NCI-H2081 treated with DMSO at 0.1 percent for 48 hours (cell line): ENCODE data around the gene SMCO4.
"Not testable (repeated sequence)": the region's sequence is repeated elsewhere in the genome, so short reads cannot be mapped to it uniquely, and the experiment has no call there.

Experiments used
- DNase-seq: peaks from one replicate; lab custom pipeline; 2025; lab: John Stamatoyannopoulos, UW

SMCO4 gene, protein sequence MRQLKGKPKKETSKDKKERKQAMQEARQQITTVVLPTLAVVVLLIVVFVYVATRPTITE

DNA sequence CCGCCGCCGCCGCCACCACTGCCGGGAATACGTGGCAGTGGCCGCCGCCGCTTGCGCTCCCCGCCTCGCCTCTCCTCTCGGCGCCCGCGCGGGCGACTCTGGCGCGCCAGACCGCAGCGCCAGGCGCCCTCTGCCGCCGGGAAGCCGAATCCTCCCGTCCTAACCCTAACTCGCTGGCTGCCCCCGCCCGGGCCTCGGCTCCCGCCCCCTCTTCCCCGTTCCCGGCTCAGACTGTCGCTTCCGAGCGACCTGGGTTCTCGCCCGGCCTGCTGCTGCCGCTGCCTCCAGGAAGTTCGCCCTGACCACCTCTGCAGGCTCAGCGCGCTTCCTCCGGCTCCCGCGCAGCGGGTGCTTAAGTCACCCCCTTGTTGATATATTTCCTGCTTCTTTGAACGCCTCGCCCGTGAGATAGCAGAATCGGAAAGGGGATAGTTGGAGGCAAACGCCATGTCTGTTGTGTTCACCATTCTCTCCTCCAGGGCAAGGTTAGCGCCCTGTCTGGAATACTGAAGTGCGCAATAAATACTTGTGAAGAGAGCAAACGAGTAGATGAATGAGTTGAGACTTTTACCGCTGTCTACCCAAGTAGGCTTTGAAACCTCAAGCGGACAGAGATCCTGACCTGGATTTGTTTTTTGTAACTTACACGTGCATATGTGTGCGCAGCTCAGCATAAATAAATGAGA, at the start of gene SMCO4:
TSS of gene SMCO4 (minus strand) at position 100 of the 686 bp plus-strand sequence. CDS start 64,202 bp downstream, outside the sequence.
- DNase-seq = peak; percentile 24

DNA sequence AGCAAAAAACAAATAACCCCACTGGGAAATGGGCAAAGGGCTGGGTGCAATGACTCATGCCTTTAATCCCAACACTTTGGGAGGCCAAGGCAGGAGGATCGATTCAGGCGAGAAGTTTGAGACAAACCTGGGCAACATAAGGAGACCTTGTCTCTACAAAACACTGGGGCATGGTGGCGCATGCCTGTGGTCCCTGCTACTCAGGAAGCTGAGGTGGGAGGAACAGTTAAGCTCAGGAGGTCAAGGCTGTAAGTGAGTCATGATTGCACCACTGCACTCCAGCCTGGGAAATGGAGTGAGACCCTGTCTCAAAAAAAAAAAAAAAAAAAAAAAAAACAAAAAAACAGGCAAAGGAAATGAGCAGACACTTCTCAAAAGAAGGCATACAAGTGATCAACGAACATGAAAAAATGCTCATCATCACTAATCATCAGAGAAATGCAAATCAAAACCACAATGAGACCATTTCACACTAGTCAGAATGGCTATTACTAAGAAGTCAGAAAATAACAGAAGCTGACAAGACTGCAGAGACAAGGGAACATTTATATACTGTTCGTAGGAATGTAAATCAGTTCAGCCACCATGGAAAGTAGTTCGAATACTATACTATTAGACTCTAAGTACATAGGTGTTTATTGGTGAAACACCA, 48.2 kb upstream of the SMCO4 start:
- no peak for DNase-seq

DNA sequence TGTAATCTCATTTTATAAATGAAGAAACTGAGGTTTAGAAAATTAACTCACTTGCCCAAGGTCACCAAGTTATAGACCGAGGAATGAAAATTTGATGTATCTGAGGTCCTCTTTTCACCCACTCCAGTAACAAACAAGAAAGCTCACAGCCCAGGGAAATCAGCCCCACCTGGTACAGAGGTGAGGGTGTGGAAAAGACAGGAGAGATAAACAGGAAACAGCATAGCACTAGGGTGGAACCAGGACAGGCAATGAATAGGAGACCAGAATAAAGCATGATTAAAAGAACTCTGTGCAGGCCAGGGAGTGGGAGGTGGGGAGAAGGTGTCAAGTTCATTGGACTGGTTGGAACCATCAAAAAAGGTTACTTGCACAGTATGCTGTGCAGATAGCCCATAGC, 46.2 kb upstream of the SMCO4 start:
- no peak for DNase-seq

DNA sequence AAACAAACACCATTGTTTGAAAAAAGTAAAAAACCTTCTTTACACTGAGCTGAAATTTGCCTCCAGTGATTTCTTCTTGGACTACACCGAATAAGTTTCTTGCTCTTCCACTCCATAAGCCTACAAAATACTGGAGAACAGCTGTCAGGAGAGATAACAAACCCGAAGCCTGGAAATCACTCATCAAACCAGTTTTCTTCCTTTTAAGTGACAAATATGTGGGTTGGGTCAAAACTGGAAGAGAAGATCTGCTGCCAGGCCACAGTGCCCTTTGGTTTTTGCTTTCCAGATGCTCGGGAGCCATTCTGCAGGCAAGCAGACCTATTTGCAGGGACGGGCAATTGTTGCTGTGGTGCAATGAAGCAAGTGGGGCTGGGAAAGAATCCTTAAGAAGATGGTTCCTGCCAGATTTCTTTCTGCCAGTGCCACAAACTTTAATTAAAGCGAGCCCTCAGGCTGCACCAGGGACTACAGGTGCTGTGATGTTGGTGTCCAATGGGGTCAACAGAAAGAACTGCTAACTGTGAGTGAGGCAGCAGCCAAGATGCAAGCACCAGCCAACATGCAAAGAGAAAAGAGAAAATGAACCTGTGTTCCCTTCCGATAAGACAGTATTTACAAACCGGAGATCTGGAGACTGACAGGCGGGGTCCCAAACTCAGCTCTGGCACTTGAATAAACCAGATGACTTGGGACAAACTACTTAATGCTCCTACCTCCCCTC, 44.8 kb upstream of the SMCO4 start:
- DNase-seq = no peak

DNA sequence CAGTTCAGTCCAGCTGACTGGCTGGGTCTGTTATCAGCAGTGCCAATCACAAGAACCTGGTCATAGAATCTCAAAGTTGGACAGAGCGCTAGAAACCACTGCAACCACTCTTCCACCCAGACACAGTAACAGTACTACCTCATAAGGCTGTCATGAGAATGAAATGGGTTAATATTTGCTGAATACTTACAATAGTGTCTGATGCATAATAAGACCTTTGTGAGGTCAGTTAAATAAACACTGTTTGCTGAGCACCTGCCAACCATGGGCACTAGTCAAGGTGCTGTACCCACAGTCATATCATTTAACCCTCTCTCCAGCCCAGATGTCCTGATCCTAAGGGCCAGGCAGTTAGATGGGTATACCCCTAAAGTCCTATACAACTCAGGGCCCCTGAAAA, 44.2 kb upstream of the SMCO4 start:
- not testable (repeated sequence) for DNase-seq

DNA sequence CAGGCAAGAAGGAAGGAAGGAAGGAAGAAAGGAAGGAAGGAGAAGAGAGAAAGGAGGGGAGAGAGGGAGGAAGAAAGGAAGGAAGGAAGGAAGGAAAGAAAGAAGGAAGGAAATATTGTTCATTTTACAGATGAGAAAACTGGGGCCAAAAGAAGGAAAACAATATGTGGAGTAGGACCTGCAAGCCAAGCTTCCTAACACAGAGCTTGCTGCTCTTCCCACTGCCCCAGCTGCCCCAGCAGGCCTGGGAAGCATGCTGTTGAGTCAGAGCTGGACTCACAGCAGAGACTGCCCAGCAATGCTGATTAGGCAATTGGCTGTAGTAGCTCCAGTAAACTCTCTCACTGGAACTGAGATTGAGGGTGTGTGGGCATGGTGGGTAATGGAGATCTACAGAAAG, 42.6 kb upstream of the SMCO4 start:
- DNase-seq = no peak

DNA sequence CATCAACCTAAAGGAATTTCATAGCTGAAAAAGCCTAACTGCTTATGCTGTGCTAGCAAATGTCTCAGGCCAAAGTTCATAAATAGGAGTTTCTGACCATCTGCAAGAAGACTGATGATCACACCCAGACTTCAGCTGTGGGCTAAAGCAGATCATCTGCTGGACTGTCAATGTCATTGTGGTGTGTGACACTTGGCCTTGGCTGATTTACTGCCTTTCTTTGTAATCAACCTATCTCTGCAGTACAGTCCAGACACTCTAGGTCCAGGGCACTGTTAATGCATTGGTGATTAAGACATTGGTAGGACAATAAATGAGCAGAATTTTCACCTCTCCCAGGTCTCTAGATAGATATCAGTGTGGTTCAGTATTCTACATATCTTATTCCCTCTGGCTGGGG, 40.3 kb upstream of the SMCO4 start:
- no peak for DNase-seq

DNA sequence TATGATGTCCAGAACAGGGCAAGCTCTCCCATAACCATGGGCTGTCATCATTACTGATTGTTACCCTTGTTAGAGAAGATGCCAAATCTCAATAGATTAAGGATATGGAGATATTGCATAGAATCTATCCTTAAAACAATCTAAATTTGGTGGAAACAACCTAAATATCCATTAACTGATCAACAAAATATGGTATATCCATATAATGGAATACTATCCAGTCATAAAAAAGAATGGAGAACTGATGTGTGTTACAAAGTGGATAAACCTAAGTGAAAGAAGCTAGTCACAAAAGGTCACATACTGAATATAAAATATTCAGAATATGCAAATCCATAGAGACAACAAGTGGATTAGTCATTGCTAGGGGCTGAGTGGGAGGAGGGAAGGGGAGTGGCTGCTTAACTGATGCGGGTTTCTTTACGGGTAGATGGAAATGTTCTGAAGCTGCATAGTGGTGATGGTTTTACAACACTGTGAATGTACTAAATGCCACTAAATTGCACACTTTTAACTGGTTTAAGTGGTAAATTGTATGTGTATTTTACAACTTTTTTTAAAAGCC, 36.1 kb upstream of the SMCO4 start:
- no peak for DNase-seq

DNA sequence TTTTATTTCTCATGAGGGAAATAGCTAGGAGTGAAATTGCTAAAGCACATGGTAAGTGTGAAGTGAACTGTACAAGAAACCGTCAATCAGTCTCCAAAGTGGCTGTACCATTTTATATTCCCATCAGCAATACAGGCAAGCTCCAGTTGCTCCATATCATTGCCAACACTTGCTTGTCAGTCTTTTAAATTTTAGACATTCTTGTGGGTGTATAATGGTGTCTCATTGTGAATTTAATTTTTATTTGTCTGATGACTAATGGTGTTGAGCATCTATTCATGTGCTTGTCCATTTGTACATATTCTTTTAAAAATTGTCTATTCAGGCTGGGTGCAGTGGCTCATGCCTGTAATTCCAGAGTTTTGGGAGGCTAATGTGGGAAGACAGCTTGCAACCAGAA, 34.1 kb upstream of the SMCO4 start:
- no peak for DNase-seq

DNA sequence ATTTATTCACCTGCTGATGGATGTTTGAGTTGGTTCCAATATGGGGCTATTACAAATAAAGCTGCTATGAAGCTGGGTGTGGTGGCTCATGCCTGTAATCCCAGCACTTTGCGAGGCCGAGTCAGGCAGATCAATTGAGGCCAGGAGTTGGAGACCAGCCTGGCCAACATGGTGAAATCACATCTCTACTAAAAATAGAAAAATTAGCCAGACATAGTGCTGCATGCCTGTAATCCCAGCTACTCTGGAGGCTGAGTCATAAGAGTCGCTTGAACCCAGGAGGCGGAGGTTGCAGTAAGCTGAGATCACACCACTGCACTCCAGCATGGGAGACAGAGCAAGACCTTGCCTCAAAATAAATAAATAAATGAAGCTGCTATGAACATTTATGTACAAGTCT, 33.7 kb upstream of the SMCO4 start:
- DNase-seq = not testable (repeated sequence)

DNA sequence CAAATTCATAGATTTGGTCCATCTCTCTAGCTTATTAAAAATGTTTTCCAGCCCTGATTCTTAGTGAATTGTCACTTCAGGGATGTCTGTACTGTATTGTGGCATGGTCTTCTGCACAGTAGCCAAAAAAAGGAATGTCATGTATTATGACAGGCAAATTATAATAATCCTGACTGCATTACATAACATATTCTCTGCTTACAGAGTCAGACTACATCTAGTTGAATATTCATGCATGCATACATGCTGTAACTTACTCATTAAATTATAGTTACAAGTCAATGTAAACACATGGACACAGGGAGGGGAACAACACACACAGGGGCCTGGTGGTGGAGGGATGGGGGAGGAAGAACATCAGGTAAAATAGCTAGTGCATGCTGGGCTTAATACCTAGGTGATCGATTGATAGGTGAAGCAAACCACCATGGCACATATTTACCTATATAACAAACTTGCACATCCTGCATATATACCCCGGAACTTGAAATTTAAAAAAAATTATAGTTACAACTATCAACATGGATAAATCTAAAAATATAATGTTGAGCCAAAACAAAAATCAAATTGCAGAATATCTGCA, 31.5 kb upstream of the SMCO4 start:
- DNase-seq = no peak

DNA sequence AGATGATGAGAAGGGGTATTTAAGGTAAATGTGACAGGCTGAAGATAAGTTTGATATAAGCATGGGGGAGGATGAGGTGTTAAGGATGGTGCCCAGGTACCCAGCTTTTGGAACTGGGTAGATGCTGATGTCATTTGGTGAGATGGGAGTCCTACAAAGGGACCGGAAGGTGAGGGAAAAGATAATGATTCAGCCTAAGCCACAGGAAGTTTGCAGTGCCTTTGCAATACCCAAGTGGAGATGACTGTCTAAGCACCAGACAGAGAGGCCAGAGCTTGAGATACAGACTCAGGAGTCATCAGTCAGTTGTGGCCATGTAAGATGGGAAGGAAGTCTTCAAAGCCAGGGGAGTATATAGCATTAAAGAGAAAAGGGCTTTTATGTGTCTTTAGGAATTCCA, 30.0 kb upstream of the SMCO4 start:
- DNase-seq = no peak

DNA sequence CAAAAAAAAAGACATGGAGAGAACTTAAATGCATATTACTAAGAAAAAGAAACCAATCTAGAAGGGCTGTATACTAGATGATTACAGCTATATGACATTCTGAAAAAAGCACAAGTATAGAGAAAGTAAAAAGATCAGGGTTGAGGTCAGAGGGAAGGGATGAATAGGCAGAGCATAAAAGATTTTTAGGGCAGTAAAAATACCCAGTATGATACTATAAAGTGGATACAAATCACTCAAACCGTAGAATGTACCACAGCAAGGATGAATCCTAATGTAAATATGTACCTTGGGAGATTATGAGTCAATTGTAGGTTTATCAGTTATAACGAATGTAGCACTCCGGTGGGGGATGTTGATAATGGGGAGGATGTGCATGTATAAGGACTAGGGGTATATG, 29.4 kb upstream of the SMCO4 start:
- no peak for DNase-seq

DNA sequence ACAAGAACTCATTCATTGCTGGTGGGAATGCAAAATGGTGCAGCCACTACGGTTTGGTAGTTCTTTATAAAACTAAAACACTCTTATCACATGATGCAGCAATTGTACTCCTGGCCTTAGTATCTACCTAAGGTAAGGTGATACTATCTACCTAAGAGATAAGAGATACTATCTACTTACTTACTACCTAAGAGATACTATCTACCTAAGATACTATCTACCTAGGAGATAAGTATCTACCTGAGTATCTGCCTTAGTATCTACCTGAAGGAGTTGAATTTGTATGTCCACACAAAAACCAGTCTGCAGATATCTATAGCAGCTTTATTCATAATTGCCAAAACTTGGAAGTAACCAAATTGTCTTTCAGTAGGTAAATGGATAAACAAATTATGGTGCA, 29.0 kb upstream of the SMCO4 start:
- DNase-seq = no peak

DNA sequence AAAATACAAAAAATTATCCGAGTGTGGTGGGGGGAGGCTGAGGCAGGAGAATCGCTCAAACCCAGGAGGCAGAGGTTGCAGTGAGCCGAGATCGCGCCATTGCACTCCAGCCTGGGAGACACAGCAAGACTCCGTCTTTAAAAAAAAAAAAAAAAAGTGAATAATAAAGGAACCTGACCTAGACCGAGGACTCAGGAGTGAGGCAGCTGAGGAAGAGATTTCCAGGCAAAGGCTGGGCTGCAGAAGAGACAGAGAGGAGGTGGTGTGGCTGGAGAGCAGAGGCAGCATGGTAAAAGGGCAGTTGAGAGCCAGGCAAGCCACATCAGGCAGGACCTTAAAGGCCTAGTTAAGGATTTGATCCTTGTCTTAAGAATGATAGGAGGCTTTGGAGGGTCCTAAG, 28.4 kb upstream of the SMCO4 start:
- no peak for DNase-seq

DNA sequence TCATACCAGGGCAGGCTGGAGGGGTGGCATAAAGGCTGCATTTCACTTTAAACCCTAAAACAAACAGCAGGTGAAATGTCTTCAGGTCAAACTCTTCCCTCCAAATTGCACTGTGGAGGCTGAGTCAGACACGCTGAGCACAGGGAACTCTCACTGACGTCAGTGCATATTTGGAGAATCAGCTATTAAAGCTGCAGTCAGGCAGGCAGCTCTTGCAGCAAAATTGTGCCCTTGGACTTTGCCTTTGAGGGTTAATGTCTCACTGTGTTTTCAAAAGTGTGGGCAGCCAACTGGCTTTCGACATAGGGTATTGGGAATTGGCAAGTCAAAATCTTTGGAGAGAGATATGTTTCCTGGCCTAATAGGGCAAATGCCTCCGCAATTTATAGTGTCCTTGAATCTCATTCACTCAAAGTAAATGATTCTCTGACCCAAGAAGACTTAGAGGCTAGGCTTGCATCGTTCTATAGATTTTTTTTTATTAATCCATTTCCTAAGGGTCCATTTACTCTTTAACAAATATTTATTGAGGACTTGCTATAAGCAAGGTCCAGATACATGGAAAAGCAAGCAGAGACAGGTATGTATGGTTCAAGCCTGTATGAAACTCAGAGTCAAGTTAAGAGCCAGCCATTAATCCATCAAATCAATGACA, 27.7 kb upstream of the SMCO4 start:
- no peak for DNase-seq

DNA sequence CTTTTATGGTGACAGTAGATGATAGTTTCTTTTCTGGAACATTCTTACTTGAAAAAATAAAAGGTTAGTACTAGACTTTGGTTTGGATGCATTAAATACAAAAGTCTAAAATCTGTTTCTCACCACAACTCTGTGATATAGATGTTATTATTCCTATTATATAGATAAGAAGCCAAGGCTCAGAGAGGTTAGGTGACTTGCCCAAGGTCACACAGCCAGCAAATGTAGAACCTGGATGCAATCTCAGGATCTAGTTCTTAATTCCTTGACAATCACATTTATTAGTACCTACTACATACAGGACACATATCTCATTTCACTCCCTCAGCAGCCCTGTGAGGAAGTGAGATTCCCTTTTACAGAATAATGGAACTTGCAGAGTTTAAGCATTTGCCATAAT, 26.3 kb upstream of the SMCO4 start:
- DNase-seq = no peak

DNA sequence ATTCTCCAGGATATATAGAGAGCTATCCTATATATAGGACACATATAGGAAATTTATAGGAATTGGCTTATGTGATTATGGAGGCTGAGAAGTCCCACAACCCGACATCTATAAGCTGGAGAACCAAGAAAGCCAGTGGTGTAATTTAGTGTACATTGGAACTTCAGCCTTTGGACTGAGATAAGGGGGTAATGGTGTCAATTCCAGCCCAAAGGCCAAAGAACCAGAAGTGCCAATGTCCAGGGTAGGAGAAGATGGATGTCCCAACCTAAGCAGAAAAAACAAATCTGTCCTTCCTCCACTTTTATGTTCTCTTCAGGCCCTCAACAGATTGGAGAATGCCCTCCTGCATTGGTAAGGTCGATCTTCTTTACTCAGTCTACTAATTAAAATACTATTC, 25.5 kb upstream of the SMCO4 start:
- no peak for DNase-seq

DNA sequence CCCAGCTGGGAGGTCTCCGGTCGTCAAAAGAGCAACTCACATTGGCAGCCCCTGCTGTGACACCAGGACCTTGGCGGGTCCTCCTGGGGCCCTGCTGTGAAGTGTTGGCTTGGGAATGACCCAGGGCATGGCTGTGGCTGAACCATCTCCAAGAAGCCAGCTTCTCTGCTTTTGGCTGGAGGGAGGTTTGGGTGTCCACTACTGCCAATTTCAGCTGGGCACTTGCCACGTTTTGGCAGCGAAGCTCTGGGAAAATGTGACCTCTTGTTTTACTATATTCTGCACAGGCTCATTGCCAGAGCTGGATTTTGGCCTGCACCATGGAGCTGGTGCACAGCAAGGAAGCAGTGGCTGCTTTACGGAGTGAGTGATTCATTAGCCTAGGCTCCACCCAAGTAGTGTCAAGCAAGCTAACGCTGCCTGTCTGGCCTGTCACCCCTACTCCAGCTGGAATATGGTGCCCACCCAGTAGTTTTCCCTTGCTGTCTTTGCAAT, 24.3 kb upstream of the SMCO4 start:
- DNase-seq = no peak

DNA sequence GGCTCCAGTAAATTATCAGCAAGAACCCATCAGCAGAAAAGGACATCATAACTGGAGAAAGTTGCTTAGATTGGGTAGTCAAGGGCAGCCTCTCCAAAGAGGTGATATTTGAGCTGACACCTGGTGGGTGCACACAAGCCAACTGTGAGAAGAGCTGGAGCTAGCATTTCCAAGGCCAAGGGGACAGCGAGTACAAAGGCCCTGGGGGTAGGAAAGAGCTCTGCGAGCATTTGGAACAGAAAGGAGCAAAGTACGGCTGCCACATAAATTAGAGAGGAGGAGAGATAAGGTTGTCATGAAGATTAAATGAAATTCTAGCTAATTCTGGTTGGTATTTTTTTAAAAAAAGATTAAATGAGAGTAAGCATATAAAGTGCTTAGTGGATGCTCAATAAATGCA, 21.7 kb upstream of the SMCO4 start:
- DNase-seq = no peak

DNA sequence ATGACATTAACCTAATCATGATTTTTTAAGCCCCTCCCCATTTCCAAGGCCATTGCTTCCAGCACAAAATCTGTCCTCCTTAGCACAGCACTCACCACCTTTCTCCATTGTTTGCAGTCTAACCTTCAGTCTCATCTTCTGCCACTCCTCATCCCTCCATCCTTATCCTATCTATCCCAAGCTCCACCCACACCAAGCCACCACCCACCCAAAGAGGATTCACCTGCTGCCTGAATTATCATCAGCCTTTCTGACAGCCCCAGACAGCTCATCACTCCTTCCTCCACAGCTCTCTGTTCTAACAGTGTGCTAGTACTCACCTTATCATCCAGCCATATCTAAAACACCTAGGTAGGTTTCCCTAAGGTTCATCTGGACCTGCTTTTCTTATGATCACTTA, 20.7 kb upstream of the SMCO4 start:
- DNase-seq = no peak
